ENCODE data around the gene DLX4. TPM values are rescaled to one million over a fixed set of nuclear protein-coding genes. Genes with fewer than 3 reads are reported as not detected.
A peak's percentile ranks its signal among the peaks of the same experiment; 100 is the strongest.

The DLX4 gene
- total RNA-seq, result not detected
- long read RNA-seq, result 0 reads

DNA sequence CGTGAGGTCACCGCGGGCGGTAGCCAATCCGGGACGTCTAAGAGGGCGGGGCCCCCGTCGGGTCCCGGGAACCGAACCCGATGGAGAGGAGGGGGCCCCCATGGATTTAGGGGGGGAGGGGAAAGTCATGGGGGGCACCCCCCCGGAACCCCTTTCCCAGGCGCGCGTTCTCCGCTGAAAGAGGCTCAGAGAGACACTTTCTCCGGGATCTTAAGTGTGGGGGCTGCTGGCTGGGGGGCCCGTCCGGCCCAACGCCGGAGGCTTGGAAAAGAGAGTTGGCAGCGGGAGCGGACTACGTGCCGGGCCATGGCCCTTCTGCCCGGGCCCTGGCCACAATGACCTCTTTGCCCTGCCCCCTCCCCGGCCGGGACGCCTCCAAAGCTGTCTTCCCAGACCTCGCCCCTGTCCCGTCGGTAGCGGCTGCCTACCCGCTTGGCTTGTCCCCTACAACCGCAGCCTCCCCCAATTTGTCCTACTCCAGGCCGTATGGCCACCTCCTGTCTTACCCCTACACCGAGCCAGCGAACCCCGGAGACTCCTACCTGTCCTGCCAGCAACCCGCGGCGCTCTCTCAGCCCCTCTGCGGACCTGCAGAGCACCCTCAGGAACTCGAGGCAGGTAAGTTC lies at the start of gene DLX4:
TSS of gene DLX4 (plus strand) at position 57 of the 626 bp plus-strand sequence. CDS start at position 336, 279 bp downstream.
- DNase-seq (ENCODE audit: missing footprints), result peak; percentile 85
- intact Hi-C loops (cut with DNase I), result no loop called here
- ATAC-seq, result no peak

GRCh38 chr17:49920030-49920769 lies 48.8 kb upstream of the DLX4 start:
- no peak for ATAC-seq
- intact Hi-C loops (cut with DNase I), result no loop called here
- DNase-seq (ENCODE audit: missing footprints), result peak; percentile 20

- peak; percentile 51 for DNase-seq (ENCODE audit: missing footprints)
- no peak for ATAC-seq
- intact Hi-C loops (cut with DNase I), result no loop called here
Observed at GRCh38 chr17:49922095-49922494, 46.9 kb upstream of the DLX4 start.

DNA sequence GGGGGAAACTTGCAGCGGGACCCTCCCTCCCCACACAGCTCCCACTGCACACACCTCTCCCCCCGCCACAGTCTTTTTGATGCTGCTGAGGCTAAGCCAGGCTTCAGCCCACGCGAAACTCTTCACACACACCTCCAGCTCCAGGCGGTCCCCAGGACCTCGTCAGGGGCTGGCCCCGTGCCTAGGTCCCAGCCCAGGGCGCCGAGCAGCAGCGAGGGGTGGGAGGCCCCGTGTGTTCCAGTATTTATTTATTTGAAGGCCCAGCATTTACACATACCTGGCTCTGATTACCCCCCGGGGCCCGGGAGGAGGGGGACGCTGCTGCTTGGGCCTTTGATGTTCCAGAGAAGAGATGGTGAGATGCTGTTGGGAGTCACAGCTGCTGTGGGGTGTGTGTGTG lies 44.9 kb upstream of the DLX4 start:
- intact Hi-C loops (cut with DNase I), result no loop called here
- ATAC-seq (no peak), DNase-seq (ENCODE audit: missing footprints) (peak; percentile 11)

DNA sequence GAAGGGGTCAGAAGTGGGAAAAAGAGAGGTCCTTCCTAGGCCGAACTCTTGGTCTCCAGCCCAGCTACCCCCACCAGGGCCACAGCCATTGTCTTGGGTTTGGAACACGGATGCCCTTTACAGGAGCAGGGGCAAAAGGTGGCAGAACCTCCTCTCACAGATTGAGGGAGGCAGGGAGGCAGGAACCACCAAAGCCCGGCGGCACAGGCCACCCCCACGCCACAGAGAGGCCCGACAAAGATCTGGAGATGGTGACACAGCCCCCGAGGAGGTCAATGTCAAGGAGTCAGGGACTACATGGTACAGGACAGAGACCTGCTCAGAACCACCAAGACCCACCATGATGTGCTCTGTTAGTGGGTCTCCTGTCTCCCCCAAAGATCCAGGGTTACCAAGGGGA lies 44.4 kb upstream of the DLX4 start:
- intact Hi-C loops (cut with DNase I), result no loop called here
- DNase-seq (ENCODE audit: missing footprints) (peak; percentile 44), ATAC-seq (no peak)

DNA sequence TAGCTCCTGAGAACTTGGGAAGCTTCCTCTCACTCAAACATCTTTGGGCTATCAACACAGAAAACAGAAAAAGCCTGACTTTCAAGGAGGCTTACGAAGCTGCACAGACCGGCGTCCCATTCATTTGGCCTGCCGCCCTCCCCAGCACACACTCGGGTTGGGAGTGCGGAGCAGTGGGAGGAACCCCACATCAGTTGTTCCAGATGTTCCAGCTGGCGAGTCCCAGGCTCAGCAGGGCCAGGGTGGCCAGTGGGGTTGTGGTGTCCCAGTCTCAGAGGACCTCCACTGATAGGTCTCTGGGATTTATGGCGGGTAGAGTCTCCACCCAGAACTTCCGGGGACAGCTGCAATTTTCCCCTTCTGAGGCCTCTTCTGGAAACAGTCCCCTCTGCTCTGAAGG lies 43.1 kb upstream of the DLX4 start:
- DNase-seq (ENCODE audit: missing footprints) (peak; percentile 74), ATAC-seq (peak; percentile 78)
- intact Hi-C loops (cut with DNase I), result no loop called here

DNA sequence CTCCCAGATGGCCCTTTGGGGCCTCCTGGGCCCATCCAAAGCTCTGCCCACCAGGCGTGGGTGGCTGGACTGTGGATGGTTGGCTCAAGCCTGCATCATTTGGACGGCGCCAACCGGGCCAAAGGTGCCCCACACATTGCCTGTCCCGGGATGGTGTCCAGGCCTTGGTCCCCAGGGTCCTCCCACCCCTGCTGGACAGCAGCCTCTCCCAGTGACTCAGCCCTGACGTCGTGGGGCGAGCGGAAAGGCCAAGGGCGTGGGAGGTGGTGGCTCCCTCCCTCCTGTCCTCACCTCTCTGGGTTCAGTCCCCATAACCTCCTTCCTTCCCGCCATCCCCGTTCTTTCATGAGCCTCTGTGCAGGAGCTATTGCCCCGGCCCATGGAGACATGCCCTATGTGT lies 42.1 kb upstream of the DLX4 start:
- ATAC-seq (peak; percentile 88), DNase-seq (ENCODE audit: missing footprints) (peak; percentile 80)
- intact Hi-C loops (cut with DNase I), result no loop called here

DNA sequence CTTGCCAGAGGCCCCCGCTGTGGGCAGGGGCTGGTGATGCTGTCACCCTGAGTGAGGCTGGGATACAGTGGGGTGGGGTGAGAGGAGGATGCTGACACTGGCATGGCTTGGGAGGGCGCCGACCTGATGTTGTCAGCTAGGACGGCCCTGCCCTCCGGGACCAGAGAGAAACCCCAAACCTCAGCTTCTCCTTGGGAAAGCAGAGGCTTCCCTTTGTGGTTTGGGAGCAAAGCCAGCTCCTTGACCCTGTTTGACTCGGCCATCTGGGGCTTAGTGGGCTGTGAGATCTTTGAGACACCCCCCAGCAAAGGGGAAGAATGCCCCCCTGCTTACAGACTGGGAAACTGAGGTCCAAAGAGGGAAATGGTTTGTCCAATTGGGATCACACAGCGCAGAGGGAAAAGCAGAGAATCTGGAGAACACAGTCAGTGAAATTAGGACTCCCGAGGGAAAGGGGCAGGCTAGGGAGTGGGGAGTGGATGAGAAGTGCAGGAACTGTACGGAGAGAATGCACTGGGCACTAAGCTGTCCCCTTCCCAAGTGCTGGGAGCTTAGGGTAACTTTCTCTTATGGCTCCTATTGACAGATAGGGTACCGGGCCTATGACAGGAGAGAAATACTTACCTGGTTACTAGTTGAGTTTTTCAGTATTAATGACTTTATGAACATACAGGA lies 40.7 kb upstream of the DLX4 start:
- ATAC-seq (no peak), DNase-seq (ENCODE audit: missing footprints) (peak; percentile 23)
- intact Hi-C loops (cut with DNase I), result no loop called here

DNA sequence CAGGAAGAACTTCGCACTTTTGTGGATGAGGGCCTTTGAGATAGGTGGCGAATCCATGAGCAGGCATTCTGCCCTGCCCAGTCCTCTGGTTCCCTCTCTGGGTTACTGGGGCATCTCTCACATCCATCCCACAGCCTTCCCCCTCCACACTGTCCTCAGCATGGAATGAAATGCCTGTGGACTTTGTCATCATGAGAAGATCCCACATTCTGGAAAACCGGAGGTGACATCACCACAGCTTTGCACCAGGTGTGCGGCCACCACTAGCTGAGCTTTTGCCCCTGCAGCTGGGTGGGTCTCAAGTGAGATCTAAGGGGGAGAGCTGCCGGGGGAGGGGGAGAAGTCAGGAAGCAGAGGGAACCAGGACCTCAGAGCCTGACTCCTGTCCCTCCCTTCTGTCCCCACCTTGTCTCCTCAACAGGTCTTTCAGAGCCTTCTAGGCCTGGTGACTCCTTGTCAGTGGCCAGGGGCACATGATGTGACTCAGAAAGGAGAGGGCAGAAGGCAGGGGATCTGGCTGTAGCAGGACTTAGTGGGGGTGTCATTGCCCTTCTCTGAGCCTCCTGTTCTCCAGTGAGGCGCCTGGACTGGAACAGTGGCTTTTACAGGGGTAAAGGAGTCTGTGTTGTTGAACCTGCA lies 40.0 kb upstream of the DLX4 start:
- ATAC-seq (no peak), DNase-seq (ENCODE audit: missing footprints) (peak; percentile 9)
- intact Hi-C loops (cut with DNase I), result no loop called here

DNA sequence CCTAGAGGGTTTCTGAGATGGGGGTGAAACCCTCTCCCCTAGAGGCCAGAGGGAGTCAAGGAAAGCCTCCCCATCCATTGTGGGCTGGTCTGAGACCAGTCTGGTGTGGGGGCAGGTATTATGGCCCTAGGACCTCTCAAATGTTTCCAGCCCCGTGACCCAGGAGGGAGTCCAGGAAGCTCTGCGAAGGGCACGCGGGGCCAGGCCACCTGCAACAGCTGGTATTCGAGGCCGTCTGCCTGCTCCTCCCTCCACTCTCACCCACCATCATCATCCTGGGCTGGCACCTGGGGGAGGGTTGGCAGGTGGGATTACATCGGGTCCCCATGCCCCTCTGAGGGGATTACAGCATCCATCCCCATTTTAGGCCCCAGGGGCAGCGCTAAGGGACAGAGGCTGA lies 38.1 kb upstream of the DLX4 start:
- ATAC-seq (no peak), DNase-seq (ENCODE audit: missing footprints) (peak; percentile 30)
- intact Hi-C loops (cut with DNase I), result no loop called here

- ATAC-seq, result no peak
- intact Hi-C loops (cut with DNase I), result no loop called here
- DNase-seq (ENCODE audit: missing footprints), result peak; percentile 53
Observed at GRCh38 chr17:49931416-49932137, 37.4 kb upstream of the DLX4 start.

DNA sequence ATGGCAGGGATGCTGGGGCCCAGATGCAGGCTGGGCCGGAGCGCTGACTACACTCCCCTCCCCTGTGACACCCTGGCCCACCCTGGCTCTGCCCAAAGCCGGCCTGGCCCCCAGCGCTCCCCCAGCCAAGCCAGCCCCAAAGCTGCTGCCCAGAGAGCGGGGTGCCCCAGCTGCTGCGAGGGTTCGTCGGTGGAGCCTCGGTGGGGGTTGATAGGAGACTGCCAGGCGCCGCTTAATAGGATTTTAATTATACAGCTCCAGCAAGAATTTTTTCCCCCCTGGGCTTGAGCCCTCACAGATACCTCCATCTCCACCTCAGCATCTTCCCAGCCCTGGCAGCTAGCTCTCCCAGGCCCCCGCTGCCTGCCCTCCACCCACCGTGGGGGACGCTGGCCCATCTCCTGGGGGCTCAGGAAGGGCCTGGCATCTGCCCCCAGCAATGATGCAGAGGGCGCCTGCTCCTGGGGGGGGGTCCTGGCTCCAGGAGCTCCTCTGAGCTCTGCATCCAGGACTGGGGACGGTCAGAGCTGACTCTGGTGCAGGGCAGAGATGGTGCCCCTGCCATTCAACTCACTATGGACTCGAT lies 36.8 kb upstream of the DLX4 start:
- DNase-seq (ENCODE audit: missing footprints), result peak; percentile 8
- intact Hi-C loops (cut with DNase I), result no loop called here

GRCh38 chr17:49932901-49933300 lies 36.1 kb upstream of the DLX4 start:
- intact Hi-C loops (cut with DNase I), result no loop called here
- DNase-seq (ENCODE audit: missing footprints), result peak; percentile 26
- no peak for ATAC-seq

More for the DNA sequence above, 36.8 kb upstream of the DLX4 start:
- ATAC-seq, result no peak

DNA sequence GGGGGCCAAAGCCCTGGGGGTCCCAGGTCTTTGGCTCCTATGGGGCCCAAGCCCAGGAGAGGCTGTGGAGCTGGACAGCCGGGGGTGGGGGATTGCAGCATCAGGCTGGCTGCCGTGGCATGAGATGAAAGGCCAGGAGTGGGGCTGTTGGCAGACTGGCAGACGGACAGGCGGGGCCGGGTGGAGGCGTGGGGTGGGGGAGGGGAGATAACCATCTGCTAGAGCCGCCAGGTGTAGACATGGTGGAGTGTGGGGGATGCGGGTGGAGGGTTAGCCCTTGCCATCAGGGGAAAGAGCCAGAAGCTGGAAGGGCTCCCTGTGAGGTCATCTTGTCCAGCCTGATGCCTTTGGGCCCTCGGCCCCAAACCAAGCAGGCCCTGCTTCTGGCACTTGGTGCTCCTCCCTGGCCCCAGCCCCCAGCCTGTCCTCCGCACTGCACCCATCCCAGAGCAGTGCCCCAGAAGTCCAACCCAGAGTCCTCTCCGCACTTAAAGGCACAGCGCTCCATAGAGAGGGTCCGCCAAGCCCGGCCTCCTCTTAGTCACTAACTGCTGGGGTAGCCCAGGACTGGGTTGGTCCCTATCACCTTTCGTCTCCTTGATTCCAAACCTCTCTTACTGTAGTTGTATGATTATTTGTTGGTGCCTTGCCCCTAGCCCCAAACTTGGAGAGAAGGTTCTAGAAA lies 33.3 kb upstream of the DLX4 start:
- no peak for ATAC-seq
- peak; percentile 32 for DNase-seq (ENCODE audit: missing footprints)
- intact Hi-C loops (cut with DNase I), result no loop called here

DNA sequence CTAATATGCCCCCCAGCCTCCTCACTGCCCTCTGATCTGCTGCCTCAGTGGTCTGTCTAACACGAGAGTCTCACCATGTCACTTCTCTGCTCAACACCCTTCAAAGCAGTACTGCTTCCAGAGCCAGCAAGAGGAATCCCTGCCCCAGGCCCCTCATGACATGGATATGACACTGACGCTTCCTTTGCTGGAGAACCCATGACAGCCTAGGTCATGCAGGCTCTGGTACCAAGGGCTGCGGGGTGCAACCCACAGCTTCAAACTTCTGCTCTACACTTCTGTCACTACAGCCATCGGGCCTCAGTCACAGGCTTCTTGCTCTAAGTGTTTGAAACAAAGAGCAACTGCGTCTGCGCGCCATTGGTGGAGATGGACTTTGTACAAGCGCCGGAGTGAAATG lies 32.6 kb upstream of the DLX4 start:
- DNase-seq (ENCODE audit: missing footprints) (peak; percentile 15), ATAC-seq (no peak)
- intact Hi-C loops (cut with DNase I), result no loop called here

GRCh38 chr17:49939318-49939717 lies 29.7 kb upstream of the DLX4 start:
- ATAC-seq (no peak), DNase-seq (ENCODE audit: missing footprints) (peak; percentile 11)
- intact Hi-C loops (cut with DNase I), result no loop called here

- intact Hi-C loops (cut with DNase I), result no loop called here
- no peak for DNase-seq (ENCODE audit: missing footprints)
- ATAC-seq, result no peak
Observed at GRCh38 chr17:49941427-49941826, 27.6 kb upstream of the DLX4 start.

GRCh38 chr17:49942947-49943346 lies 26.0 kb upstream of the DLX4 start:
- no peak for ATAC-seq
- no peak for DNase-seq (ENCODE audit: missing footprints)
- intact Hi-C loops (cut with DNase I), result no loop called here
